GM12878 (cell line): ENCODE data around the gene FBXL19. TPM values are rescaled to one million over a fixed set of nuclear protein-coding genes. Genes with fewer than 3 reads are reported as not detected.

Experiments used
- ATAC-seq: fragments of 200-7000 bp; cut with Tn5 transposase; 3 replicates; pipeline ENCODE4 v1.9.1; 2020; ENCODE audit warnings: mild to moderate bottlenecking, moderate library complexity
- BruUV-seq: library from RNA; stranded (reverse); fragments of 400-500 nt; replicated peaks from 2 replicates; lab custom pipeline; 2021; lab: Mats Ljungman, UMichigan
- CTCF ChIA-PET: fragments of 300-600 bp; sonication (Branson Sonifier 250); formaldehyde crosslinking; extraction: SDS; loops from one replicate; lab custom pipeline; 2021; ENCODE audit warnings: inconsistent platforms; lab: Yijun Ruan, JAX
- POLR2A ChIA-PET: fragments of 350-600 bp; formaldehyde crosslinking; extraction: SDS; loops from one replicate; lab custom pipeline; 2021; ENCODE audit warnings: inconsistent platforms; lab: Charles Lee
- RAD21 ChIA-PET: fragments of 300-600 bp; sonication (Branson Sonifier 250); formaldehyde crosslinking; loops from one replicate; lab custom pipeline; 2023; ENCODE audit warnings: antibody characterized with exemption; ENCODE audit not compliant: unreplicated experiment; lab: Charles Lee
- SMC1A ChIA-PET: fragments of 300-600 bp; sonication (Branson Sonifier 250); formaldehyde crosslinking; loops from one replicate; lab custom pipeline; 2023; ENCODE audit not compliant: unreplicated experiment, uncharacterized antibody; lab: Charles Lee
- DNase-seq: peaks from one replicate; pipeline ENCODE4 v3.0.0-alpha.2; 2011; ENCODE audit warnings: low read depth, low spot score
- FAIRE-seq: peaks from 3 replicates; lab custom pipeline; 2011; peaks lifted over from hg19 to GRCh38; lab: Jason Lieb, UNC
- H2AFZ ChIP-seq: 2 replicates; pipeline ENCODE4 v1.6.0; 2011; ENCODE audit warnings: low read depth, low read length, control low read depth; ENCODE audit not compliant: control insufficient read depth
- H3K27ac ChIP-seq: 2 replicates; pipeline ENCODE4 v1.5.1; 2011; ENCODE audit warnings: control low read depth; ENCODE audit not compliant: control insufficient read depth, insufficient read depth
- H3K27me3 ChIP-seq, 2 experiments: replicated peaks in 1 of 2; 2 replicates each; pipeline versions ENCODE4 v1.6.0 to v1.6.1; 2011; ENCODE audit warnings: low read length in 1 of 2; ENCODE audit not compliant: control insufficient read depth in 2 of 2, insufficient read depth in 2 of 2
- H3K36me3 ChIP-seq, 2 experiments: 2 replicates each; pipeline ENCODE4 v1.5.1; 2011; ENCODE audit warnings: low read length in 1 of 2; ENCODE audit not compliant: control insufficient read depth in 2 of 2, insufficient read depth in 2 of 2
- H3K4me1 ChIP-seq: 2 replicates; pipeline ENCODE4 v1.6.1; 2011; ENCODE audit warnings: mild to moderate bottlenecking, low read length, moderate library complexity, mixed read lengths; ENCODE audit not compliant: control insufficient read depth, insufficient read depth
- H3K4me2 ChIP-seq: 2 replicates; pipeline ENCODE4 v1.6.0; 2011; ENCODE audit warnings: control low read depth; ENCODE audit not compliant: control insufficient read depth, insufficient read depth
- H3K4me3 ChIP-seq: fragments of 200-600 bp; sonication (generic); 2 replicates; pipeline ENCODE4 v1.5.1; 2016
- H3K79me2 ChIP-seq: 2 replicates; pipeline ENCODE4 v1.6.0; 2011; ENCODE audit warnings: low read length; ENCODE audit not compliant: control insufficient read depth, insufficient read depth
- H3K9ac ChIP-seq: 2 replicates; pipeline ENCODE4 v1.8.0; 2011; ENCODE audit warnings: low read length, control low read depth, mixed read lengths; ENCODE audit not compliant: control insufficient read depth, insufficient read depth
- H3K9me3 ChIP-seq: replicated peaks from 3 replicates; pipeline ENCODE4 v1.5.1; 2011; ENCODE audit warnings: mild to moderate bottlenecking, low read length; ENCODE audit not compliant: control insufficient read depth, insufficient read depth
- H4K20me1 ChIP-seq: 2 replicates; pipeline ENCODE4 v1.6.0; 2011; ENCODE audit not compliant: control insufficient read depth, insufficient read depth
- CBX5 ChIP-seq: sonication (generic); IDR thresholded peaks from 2 replicates; pipeline ENCODE4 v1.6.1; 2016; ENCODE audit warnings: low read depth, moderate library complexity, mild to moderate bottlenecking, inconsistent platforms
- WGBS: methylation state at CpG from one replicate; pipeline ENCODE4 v1.1.6; 2016; ENCODE audit warnings: low lambda C conversion rate; ENCODE audit not compliant: insufficient replicate concordance, insufficient coverage; ENCODE audit errors: missing lambda C conversion rate; 5-methylcytosine and 5-hydroxymethylcytosine counted together
- in situ Hi-C: fragments of 300-500 bp; cut with MboI; formaldehyde crosslinking; loops from 9 replicates; pipeline ENCODE4 v1.14.3; 2018; ENCODE audit warnings: mixed read lengths
- intact Hi-C: fragments of 100-400 bp; cut with micrococcal nuclease; formaldehyde crosslinking; loops from one replicate; pipeline ENCODE4 v1.14.2; 2022; ENCODE audit not compliant: unreplicated experiment
- polyA plus RNA-seq, 11 experiments: library from polyadenylated mRNA; depleted of rRNA in 4 of 11; unstranded in 6 of 11; stranded (reverse) in 5 of 11; fragments of >200 nt; fragmentation: Nextera tagmentation in 4 of 11; fragmentation: Illumina TruSeq in 1 of 11; extraction: Ambion mirVana in 4 of 11; extraction: Trizol in 1 of 11; gene quantifications; 1 replicate in 1 of 11; 2 replicates in 10 of 11; pipeline versions ENCODE4 v1.2.1 to v1.2.3, GENCODE V29; 2011 to 2016; ENCODE audit warnings: inconsistent platforms in 2 of 11, missing spikeins in 2 of 11, low read depth in 1 of 11
- total RNA-seq, 4 experiments: library from RNA; depleted of rRNA in 3 of 4; stranded (reverse); fragments of >200 nt in 3 of 4; fragmentation: Illumina TruSeq in 1 of 4; extraction: Trizol in 1 of 4; gene quantifications; 2 replicates each; pipeline versions ENCODE4 v1.2.1 to v1.2.3, GENCODE V29; 2013 to 2021
- TF ChIP-seq, protein P1 (sequence below): fragments of 150-350 bp; IDR thresholded peaks from 2 replicates; pipeline ENCODE4 v1.6.1; 2014; ENCODE audit warnings: mild to moderate bottlenecking, low read depth, low read length
- TF ChIP-seq, protein P2 (sequence below): fragments of 450-650 bp; IDR thresholded peaks from 2 replicates; pipeline ENCODE4 v1.6.1; 2016; ENCODE audit warnings: mild to moderate bottlenecking
- TF ChIP-seq, protein P3 (sequence below): fragments of 450-650 bp; IDR thresholded peaks from 2 replicates; pipeline ENCODE4 v1.6.1; 2016; ENCODE audit warnings: mild to moderate bottlenecking

The FBXL19 gene
- total and polyA plus RNA-seq, 10 of the 15 experiments (the other 5 are each of a cell fraction or from before 2014, with no cell fraction given): 0.02 to 32.1 (median 6.8) TPM; not detected in 1

DNA sequence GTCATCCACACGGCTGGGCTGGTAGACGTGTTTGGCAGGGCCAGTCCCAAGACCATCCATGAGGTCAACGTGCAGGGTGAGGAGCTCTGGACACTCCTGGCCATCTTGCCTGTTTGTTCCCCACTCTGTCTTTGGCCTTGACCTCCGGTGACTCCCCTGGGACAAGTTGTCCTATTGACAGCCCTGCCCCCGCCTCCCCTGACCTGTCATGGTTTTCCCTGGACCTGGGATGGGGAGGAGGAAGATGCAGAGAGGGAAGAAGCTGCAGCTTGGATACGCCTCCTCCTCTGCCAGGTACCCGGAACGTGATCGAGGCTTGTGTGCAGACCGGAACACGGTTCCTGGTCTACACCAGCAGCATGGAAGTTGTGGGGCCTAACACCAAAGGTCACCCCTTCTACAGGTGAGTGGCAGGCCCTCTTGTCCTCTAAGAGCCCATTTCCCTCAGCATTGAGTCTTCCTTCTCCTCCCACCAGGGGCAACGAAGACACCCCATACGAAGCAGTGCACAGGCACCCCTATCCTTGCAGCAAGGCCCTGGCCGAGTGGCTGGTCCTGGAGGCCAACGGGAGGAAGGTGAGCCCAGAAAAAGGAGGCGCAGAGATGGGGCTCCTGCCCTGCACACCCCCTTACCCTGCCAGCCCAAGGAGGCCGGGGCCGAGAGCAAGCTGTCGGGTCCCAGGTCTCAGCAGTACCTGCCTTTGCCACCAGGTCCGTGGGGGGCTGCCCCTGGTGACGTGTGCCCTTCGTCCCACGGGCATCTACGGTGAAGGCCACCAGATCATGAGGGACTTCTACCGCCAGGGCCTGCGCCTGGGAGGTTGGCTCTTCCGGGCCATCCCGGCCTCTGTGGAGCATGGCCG, 63.0 kb downstream of the FBXL19 start:
- Histone ChIP-seq H3K9ac (no peak overlapping the region), H3K36me3 (peaks cover 5 to 17% of the 10 kb centered on the region in 2 experiments)
- BruUV-seq: no TSS peak

More for the DNA sequence above, 63.0 kb downstream of the FBXL19 start:
- POLR2A ChIA-PET: interaction anchor here (0.9 to 1.2 kb wide), 2 partner anchors 8 to 12 kb away, joined by 3 read pairs; no protein-coding TSS in a partner anchor
- ATAC-seq (no peak), FAIRE-seq (no peak), DNase-seq (no peak)
- TF ChIP-seq, protein P1, sequence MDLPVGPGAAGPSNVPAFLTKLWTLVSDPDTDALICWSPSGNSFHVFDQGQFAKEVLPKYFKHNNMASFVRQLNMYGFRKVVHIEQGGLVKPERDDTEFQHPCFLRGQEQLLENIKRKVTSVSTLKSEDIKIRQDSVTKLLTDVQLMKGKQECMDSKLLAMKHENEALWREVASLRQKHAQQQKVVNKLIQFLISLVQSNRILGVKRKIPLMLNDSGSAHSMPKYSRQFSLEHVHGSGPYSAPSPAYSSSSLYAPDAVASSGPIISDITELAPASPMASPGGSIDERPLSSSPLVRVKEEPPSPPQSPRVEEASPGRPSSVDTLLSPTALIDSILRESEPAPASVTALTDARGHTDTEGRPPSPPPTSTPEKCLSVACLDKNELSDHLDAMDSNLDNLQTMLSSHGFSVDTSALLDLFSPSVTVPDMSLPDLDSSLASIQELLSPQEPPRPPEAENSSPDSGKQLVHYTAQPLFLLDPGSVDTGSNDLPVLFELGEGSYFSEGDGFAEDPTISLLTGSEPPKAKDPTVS: no peak
- TF ChIP-seq, protein P2, sequence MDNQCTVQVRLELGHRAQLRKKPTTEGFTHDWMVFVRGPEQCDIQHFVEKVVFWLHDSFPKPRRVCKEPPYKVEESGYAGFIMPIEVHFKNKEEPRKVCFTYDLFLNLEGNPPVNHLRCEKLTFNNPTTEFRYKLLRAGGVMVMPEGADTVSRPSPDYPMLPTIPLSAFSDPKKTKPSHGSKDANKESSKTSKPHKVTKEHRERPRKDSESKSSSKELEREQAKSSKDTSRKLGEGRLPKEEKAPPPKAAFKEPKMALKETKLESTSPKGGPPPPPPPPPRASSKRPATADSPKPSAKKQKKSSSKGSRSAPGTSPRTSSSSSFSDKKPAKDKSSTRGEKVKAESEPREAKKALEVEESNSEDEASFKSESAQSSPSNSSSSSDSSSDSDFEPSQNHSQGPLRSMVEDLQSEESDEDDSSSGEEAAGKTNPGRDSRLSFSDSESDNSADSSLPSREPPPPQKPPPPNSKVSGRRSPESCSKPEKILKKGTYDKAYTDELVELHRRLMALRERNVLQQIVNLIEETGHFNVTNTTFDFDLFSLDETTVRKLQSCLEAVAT: no peak
- no peak for TF ChIP-seq CBX5
- TF ChIP-seq, protein P3, sequence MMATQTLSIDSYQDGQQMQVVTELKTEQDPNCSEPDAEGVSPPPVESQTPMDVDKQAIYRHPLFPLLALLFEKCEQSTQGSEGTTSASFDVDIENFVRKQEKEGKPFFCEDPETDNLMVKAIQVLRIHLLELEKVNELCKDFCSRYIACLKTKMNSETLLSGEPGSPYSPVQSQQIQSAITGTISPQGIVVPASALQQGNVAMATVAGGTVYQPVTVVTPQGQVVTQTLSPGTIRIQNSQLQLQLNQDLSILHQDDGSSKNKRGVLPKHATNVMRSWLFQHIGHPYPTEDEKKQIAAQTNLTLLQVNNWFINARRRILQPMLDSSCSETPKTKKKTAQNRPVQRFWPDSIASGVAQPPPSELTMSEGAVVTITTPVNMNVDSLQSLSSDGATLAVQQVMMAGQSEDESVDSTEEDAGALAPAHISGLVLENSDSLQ: 0 out of 2 replicates have a peak, but pooled peaks have one; percentile 15
- no peak overlapping the region for H2AFZ ChIP-seq
- CTCF ChIA-PET: interaction anchor here (0.8 to 2.8 kb wide), 17 partner anchors 9 to 882 kb away, joined by 3 to 17 read pairs (median 6); partner anchors contain the start of genes VKORC1, ZNF646 and ZNF668
- H4K20me1 ChIP-seq: no peaks in the 10 kb centered on the region
- RAD21 ChIA-PET: interaction anchor here (0.9 to 2.9 kb wide), 7 partner anchors 9 to 882 kb away, joined by 3 to 25 read pairs (median 5); partner anchors contain the start of genes ZNF646, ZNF668 and ZNF843
- intact Hi-C loops (no loop called here), in situ Hi-C loops (loop anchor here (5.0 to 25.0 kb wide), 2 partner anchors 111 to 451 kb away; partner anchors contain the start of genes COX6A2 and ZNF843)
- H3K27me3 ChIP-seq: no peaks in the 10 kb centered on the region
- no peak overlapping the region for H3K27ac ChIP-seq
- H3K4me1 ChIP-seq: no peaks in the 10 kb centered on the region
- 90% methylated on average over 29 of the region's 29 CpGs for WGBS
- H3K4me3 ChIP-seq: no peak overlapping the region
- no peaks in the 10 kb centered on the region for H3K79me2 ChIP-seq
- H3K9me3 ChIP-seq: no peaks in the 10 kb centered on the region
- no peak overlapping the region for H3K4me2 ChIP-seq
- SMC1A ChIA-PET: interaction anchor here (1.0 to 2.8 kb wide), 7 partner anchors 12 to 456 kb away, joined by 3 to 11 read pairs (median 5); partner anchors contain the start of genes VKORC1, ZNF646, ZNF668 and ZNF843
